SK-N-MC (cell line): Measurements from ENCODE around the gene DUSP22.

Experiments used
- EZH2 ChIP-seq: fragments of 200-600 bp; sonication (generic); IDR thresholded peaks from one replicate; pipeline ENCODE4 v1.6.1; 2017; ENCODE audit warnings: antibody characterized with exemption
- POLR2AphosphoS5 ChIP-seq: IDR thresholded peaks from 2 replicates; pipeline ENCODE4 v1.6.1; 2012; ENCODE audit warnings: mild to moderate bottlenecking, low read depth, low read length, borderline replicate concordance

- TF ChIP-seq POLR2AphosphoS5 (no peak), EZH2 (no peak)
Measured at GRCh38 chr6:332671-333070, 40.4 kb downstream of the DUSP22 start.
